ENCODE measurements around the gene GFOD2.

The GFOD2 gene

DNA sequence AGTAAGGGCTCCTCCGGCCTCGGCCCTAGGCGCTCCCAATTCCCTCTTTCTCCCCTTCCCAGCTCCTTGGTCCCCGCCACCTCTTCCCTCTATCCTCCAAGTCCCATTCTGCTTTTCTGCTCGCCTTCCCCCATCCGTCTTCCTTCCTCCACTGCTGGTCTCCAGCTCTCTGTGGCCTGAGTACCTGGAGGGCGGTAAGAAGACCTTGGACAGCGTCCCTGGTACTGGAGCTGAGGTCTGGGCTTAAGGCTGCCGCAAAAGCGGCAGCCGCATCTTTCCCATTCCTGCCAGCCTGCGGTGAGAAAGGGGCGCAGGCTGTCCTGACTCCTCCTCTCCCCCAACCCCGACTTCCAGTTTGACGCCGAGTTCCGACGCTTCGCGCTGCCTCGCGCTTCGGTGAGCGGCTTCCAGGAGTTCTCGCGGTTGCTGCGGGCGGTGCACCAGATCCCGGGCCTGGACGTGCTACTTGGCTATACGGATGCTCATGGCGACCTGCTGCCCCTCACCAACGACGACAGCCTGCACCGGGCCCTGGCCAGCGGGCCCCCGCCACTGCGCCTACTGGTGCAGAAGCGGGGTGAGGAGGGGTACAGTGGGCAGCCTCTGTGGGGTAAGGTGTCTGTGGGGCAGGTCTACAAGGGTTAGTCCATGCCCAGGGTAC, 57.9 kb downstream of the GFOD2 start:
- peak; percentile 52 for DNase-seq (ENCODE audit: low read depth)
- peak overlapping the region; percentile 43 for H3K4me3 ChIP-seq (ENCODE audit: low read depth, low read length)
- TF ChIP-seq, protein P1, sequence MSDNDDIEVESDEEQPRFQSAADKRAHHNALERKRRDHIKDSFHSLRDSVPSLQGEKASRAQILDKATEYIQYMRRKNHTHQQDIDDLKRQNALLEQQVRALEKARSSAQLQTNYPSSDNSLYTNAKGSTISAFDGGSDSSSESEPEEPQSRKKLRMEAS (IDR thresholded peaks at IDR 0.05; ENCODE audit: low read depth, low read length): no peak

- TF ChIP-seq POLR2A (IDR thresholded peaks at IDR 0.05; ENCODE audit: extremely low read depth, insufficient read length) (no peak), CTCF (IDR thresholded peaks at IDR 0.05; ENCODE audit: low read depth, low read length) (no peak), MYC (IDR thresholded peaks at IDR 0.05; ENCODE audit: low read depth, low read length) (peak; percentile 38)
- TF ChIP-seq, protein P1 (IDR thresholded peaks at IDR 0.05; ENCODE audit: low read depth, low read length): peak; percentile 72; the same call in 1 of the 2 replicates
- H3K4me3 ChIP-seq (ENCODE audit: low read depth, low read length): peak within 1 kb of the TSS; percentile 73
- peak; percentile 96 for DNase-seq (ENCODE audit: low read depth)
Observed at GRCh38 chr16:67660564-67661028, 58.5 kb downstream of the GFOD2 start, which contains the start of gene PARD6A. Gene PARD6A (plus strand): TSS chr16:67660960. CDS start chr16:67661039, 79 bp downstream.

GRCh38 chr16:67659675-67660563, 59.2 kb downstream of the GFOD2 start, which contains the start of gene ACD:
Gene ACD (minus strand): TSS chr16:67660260. CDS start chr16:67660220, 40 bp downstream.
- peak; percentile 92 for DNase-seq (ENCODE audit: low read depth)
- H3K4me3 ChIP-seq (ENCODE audit: low read depth, low read length): peak within 1 kb of the TSS; percentile 73
- TF ChIP-seq MYC (IDR thresholded peaks at IDR 0.05; ENCODE audit: low read depth, low read length): no peak
- peak; percentile 88 for TF ChIP-seq POLR2A (IDR thresholded peaks at IDR 0.05; ENCODE audit: extremely low read depth, insufficient read length)

GRCh38 chr16:67658849-67659674, 60.1 kb downstream of the GFOD2 start:
- TF ChIP-seq POLR2A (IDR thresholded peaks at IDR 0.05; ENCODE audit: extremely low read depth, insufficient read length) (no peak), MYC (IDR thresholded peaks at IDR 0.05; ENCODE audit: low read depth, low read length) (no peak), CTCF (IDR thresholded peaks at IDR 0.05; ENCODE audit: low read depth, low read length) (no peak)
- TF ChIP-seq, protein P1 (IDR thresholded peaks at IDR 0.05; ENCODE audit: low read depth, low read length): no peak
- peak overlapping the region; percentile 73 for H3K4me3 ChIP-seq (ENCODE audit: low read depth, low read length)

GRCh38 chr16:67657751-67658518, 61.2 kb downstream of the GFOD2 start:
- TF ChIP-seq, protein P1 (IDR thresholded peaks at IDR 0.05; ENCODE audit: low read depth, low read length): no peak
- TF ChIP-seq MYC (IDR thresholded peaks at IDR 0.05; ENCODE audit: low read depth, low read length) (no peak), CTCF (IDR thresholded peaks at IDR 0.05; ENCODE audit: low read depth, low read length) (no peak), POLR2A (IDR thresholded peaks at IDR 0.05; ENCODE audit: extremely low read depth, insufficient read length) (no peak)
- no peak for DNase-seq (ENCODE audit: low read depth)
- no peak overlapping the region for H3K4me3 ChIP-seq (ENCODE audit: low read depth, low read length)

More at GRCh38 chr16:67658849-67659674, 60.1 kb downstream of the GFOD2 start:
- DNase-seq (ENCODE audit: low read depth): no peak
